Thoracic aorta (tissue), 2 donors: Measurements from ENCODE around the gene SMDT1. TPM values are rescaled to one million over a fixed set of nuclear protein-coding genes. Genes with fewer than 3 reads are reported as not detected.

ENCODE experiments used
- total RNA-seq, 2 donors: library from RNA; depleted of rRNA; stranded (reverse); fragments of >200 nt; gene quantifications; one replicate each; pipeline versions ENCODE4 v1.1.0 to v1.2.3, GENCODE V29; 2016

The SMDT1 gene
- total RNA-seq, 2 donors from 2014 or later, result 6.1 to 17.1 TPM

Other genes with a start within 250 kb of the SMDT1 start
- gene SREBF2, start 246.6 kb upstream of the SMDT1 start, total RNA-seq, result 10 to 100 TPM; 48.3 to 65.3 TPM
- gene SHISA8, start 164.6 kb upstream of the SMDT1 start, total RNA-seq, result not detected
- not detected for gene TNFRSF13C, start 152.9 kb upstream of the SMDT1 start, total RNA-seq
- not detected for gene CENPM, start 132.5 kb upstream of the SMDT1 start, total RNA-seq
- not detected for gene SEPTIN3, start 110.3 kb upstream of the SMDT1 start, total RNA-seq
- 1 to 10 TPM in 1 of 2 donors, not detected in 1; 1.3 TPM for gene WBP2NL, start 80.9 kb upstream of the SMDT1 start, total RNA-seq
- 10 to 100 TPM; 41.7 to 52.7 TPM for gene NAGA, start 8.9 kb upstream of the SMDT1 start, total RNA-seq
- 10 to 100 TPM; 22.1 to 23.7 TPM for gene PHETA2, start 5.5 kb upstream of the SMDT1 start, total RNA-seq
- gene NDUFA6, start 11.1 kb downstream of the SMDT1 start, total RNA-seq, result 10 to 100 TPM; 21.3 to 27.0 TPM
- gene CYP2D6, start 51.1 kb downstream of the SMDT1 start, total RNA-seq, result not detected
- gene TCF20, start 191.0 kb downstream of the SMDT1 start, total RNA-seq, result 10 to 100 TPM; 25.7 to 30.3 TPM